ENCODE results near the gene NUDT1.
A peak's percentile ranks its signal among the peaks of the same experiment; 100 is the strongest.

NUDT1 gene

GRCh38 chr7:2224491-2224928, 17.5 kb upstream of the NUDT1 start:
- no peak for DNase-seq (ENCODE audit: low read depth in 2 of 2)

GRCh38 chr7:2224934-2225333, 17.1 kb upstream of the NUDT1 start:
- DNase-seq (ENCODE audit: low read depth in 2 of 2): no peak

DNA sequence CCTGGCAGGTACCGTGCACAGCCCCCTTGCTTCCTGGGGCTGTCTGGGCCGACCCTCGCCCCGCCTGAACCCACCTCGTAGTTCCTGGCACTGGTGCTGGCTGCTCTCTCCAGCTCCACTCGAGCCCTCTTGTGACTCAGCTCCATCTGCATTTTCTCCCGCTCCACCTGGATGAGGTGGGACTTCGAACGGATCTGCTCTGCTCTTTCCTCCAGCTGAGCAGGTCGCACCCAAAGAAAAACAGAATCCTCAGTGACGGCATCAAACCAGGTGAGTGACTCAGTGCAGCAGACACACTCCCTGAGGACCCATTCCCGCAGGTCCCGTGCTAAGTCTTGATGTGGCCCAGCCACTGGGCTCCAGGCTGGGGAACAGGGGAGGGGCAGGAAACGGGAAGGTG, 16.7 kb upstream of the NUDT1 start:
- no peak for DNase-seq (ENCODE audit: low read depth in 2 of 2)

GRCh38 chr7:2225830-2226229, 16.2 kb upstream of the NUDT1 start:
- DNase-seq (ENCODE audit: low read depth in 2 of 2): no peak

GRCh38 chr7:2227699-2228098, 14.3 kb upstream of the NUDT1 start:
- DNase-seq (ENCODE audit: low read depth in 2 of 2): no peak

GRCh38 chr7:2228921-2229320, 13.1 kb upstream of the NUDT1 start:
- DNase-seq (ENCODE audit: low read depth in 2 of 2): no peak

DNA sequence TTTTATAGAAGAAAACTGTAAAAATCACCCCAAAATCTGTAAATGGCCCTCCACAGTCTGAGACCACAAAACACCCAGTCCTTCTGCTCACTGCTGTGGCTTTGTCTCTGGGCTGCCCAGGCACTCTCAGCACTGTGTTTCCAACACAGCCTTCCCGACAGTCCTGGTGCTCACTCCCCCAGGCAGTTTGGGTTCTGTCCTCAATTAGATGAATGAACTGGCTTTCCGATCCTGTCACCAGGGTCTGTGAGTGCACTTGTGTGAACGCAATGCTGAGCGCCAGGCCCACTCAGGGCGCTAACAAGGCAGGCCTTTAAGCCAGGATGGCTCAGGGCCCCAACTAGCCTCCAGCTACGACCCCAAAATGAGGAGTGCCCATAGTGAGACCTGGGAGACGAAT, 12.6 kb upstream of the NUDT1 start:
- no peak for DNase-seq (ENCODE audit: low read depth in 2 of 2)

DNA sequence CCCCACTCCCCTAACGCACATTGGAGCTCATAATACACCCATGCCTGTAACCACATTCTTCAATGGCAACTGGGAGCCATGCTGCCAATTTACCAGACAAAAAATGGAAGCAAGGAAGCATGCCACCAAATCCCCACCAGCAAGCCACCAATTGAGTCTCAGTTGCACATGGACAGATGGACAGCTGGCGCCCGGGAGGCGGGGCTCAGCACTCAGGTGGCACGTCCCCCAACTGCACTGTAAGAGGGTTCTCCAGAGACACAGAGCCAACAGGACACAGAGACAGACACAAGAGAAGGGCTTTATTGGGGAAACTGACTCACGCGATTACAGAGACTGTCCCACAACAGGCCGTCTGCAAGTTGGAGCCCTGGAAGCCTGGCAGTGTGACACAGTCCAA, 11.8 kb upstream of the NUDT1 start:
- no peak for DNase-seq (ENCODE audit: low read depth in 2 of 2)

DNA sequence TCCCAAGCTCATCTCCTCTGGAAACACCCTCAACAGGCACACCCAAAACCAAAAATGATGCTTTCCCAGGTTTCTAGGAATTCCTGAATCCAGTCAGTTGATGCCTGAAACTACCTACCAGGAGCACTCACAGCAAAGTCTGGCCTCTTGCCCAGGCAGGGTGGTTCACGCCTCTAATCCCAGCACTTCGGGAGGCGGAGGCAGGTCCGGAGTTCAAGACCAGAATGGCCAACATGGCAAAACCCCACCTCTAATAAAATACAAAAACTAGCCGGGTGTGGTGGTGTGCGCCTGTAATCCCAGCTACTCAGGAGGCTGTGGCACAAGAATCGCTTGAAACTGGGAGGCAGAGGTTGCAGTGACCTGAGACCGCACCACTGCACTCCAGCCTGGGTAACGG, 11.1 kb upstream of the NUDT1 start:
- no peak for DNase-seq (ENCODE audit: low read depth in 2 of 2)

DNA sequence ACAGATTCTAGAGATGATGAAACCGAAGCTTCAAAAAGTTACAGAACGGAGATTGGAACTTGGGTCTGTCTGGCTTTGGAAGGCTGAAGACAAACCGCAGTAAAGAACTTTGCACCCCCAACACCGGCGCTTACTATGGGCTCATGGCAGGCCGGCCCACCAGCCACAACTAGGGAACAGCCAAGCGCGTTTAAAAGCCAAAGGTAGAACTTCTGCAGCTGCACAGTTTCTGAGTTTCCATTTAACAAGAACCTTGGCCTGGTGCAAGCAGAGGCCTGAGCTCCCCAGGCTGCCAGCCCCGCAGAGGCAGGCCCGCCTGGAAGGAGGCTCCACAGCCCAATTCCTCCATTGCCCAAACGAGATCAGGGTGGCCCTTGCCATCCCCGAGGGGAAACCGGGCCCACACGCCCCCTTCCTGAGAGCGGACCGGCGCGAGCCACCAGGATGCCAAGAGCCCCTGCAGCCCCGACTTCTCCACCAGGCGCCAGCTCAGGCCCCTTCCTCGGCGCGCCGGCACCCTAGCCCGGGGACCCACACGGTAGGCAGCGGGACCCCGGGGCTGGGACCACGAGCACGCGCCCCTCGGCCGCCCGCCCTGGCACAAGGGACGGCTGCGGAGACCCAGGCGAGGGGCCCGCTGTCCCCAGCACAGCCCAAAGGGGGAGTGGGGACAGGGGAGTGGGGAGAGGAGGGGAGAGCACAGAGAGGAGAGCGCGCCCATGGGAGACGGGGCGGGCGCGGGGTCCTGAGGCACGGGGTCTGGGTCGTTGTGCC, 9.8 kb upstream of the NUDT1 start:
- DNase-seq (ENCODE audit: low read depth in 2 of 2): peak in 1 of 2 donors; percentile 8

GRCh38 chr7:2232766-2233520, 9.1 kb upstream of the NUDT1 start, which contains the start of gene MAD1L1:
MAD1L1 (minus strand) TSS chr7:2232945; CDS start chr7:2230133, 2,812 bp downstream.
- DNase-seq (ENCODE audit: low read depth in 2 of 2): peak; percentile 78 to 80

DNA sequence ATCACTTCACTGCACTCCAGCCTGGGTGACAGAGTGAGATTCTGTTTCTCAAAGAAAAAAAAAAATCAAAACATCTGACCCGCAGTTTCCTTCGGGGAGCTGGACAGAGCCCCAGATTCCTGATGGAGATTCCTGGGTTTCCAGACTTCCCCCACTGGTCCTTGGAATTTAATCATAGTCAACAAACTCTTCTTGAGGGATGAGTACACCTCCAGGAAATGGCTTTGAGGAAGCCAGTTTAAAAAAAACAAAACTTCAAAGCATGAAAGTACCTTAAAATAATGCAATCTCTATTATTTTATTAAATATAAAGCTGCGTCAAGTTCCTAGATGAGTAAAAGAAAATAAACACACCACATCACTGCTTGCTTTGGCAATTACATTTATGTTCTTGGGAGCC, 8.1 kb upstream of the NUDT1 start:
- DNase-seq (ENCODE audit: low read depth in 2 of 2): no peak

DNA sequence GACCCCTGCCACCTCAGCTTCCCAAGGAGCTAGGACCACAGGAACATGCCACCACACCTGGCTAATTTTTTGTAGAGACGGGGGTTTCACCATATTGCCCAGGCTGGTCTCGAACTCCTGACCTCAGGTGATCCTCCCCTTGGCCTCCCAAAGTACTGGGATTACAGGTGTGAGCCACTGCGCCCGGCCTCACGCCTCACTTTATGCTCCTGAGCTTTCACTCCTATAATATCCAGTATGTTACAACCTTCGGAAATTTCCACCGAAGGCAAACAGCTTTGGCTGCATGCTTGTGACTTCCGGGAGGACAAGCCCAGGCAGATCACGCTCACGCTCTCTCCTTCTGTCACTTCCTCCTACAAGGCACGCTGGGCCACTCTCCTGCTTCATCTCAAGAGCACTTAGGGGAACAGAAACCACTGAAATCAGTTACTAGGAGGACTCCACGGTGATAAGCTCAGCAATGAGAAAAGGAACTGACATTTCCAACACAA, 4.9 kb upstream of the NUDT1 start:
- no peak for DNase-seq (ENCODE audit: low read depth in 2 of 2)

DNA sequence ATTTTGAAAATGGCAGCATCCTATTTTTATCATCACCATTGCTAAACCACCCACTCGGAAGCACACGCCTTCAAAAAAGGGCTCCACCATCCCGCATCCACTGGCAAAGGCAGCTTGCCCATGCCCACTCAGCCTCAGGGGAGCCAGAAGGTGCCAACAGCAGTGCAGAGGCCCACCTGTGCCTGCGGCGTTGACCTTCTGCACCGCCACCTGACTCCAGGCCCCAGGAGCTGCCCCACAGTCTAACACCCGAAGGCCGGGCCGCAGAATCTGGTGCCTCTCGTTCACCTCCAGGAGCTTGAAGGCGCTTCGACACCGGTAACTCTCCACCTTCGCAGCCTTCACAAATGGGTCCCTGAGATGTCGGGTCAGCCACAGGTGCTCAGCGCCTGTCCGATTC, 2.8 kb upstream of the NUDT1 start:
- no peak for DNase-seq (ENCODE audit: low read depth in 2 of 2)

DNA sequence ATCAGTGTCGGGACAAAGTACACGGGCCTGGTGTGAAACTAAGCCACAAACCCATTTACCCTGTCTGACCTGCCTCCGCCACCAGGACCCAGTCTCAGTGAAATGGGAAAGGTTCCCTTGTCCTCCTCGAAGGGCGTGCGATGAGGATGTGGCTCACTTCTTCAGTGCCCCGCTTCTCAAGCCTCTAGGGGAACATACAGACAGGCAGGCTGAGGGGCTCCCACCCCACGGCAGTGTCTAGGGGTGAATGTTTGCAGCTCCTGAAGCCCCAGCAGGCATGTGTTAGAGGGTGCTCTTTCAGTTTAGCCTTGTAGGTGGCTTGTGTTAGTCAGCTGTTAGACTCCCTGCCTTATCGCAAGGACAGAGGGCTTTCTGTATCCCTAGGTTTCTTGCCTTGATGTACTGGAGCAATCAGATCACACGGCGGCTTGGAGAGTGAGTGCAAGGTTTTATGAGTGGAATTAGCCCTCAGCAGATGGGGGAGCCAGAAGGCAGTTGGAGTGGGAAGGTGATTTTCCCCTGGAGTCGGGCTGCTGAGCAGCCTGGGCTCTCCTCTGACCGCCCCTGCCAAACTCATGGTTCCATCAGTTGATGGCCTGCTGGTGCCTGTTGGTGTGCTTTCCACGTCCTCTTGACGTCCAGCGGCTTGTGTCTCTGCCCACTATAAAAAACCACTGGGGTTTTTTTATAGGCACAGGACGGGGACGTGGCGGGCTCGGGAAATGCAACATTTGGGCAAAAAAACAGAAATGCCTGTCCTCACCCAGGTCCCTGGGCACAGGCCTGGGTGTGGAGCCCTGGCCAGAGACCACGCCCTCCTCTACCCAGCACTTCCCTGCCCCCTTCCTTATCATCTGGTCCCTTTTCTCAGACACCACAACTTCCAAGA, 759 bp downstream of the NUDT1 start:
- no peak for DNase-seq (ENCODE audit: low read depth in 2 of 2)

DNA sequence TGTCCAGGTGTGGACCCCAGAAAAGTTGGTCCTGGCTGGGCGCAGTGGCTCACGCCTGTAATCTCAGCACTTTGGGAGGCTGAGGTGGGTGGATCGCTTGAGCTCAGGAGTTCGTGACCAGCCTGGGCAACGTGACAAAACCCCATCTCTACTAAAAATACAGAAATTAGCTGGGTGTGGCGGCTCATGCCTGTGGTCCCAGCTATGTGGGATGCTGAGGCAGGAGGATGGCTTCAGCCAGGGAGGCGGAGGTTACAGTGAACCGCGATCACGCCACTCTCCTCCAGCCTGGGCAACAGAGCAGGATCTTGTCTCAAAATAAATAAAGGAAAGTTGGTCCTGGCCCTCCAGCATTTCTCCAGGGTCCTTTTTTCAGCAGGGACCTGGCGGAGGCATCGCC, 1.4 kb downstream of the NUDT1 start:
- DNase-seq (ENCODE audit: low read depth in 2 of 2): no peak

GRCh38 chr7:2244404-2244995, 2.5 kb downstream of the NUDT1 start:
- DNase-seq (ENCODE audit: low read depth in 2 of 2): no peak

DNA sequence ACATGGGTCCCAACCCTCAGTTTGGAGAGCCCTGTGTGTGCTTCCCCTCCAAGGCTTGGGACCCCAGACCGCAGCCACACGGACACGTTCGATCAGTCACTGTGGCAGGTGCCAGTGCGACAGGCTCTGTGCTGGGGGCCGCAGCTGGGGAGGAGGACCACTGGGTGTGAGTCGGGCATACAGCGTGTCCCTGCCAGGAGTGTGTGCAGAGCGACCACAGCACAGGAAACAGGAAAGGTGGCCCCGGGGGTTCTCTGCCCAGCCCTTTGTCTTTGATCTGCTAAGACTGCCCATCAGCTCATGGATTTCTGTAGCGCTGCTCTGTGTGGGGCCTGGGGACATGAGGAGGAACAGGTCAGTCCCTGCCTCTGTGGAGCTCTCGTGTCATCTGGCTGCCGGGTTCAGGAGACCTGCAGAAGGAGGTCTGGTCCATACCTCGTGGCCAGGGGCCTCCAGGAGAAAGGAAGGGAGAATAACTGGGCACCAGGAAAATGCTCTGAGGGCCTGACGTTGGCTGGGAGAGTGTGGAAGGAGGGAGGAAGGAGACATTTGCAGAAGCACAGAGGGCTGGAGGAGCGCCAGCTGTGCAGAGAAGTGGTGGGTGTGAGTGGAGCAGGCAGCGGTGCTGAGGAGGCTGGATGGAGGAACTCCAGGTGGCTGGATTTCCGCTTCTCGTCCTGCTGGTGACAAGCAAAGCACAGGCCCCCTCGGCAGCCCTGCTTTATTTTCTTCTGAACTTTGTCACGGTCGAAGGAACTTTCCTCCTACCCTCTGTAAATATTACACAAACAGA, 4.1 kb downstream of the NUDT1 start:
- no peak for DNase-seq (ENCODE audit: low read depth in 2 of 2)

- no peak for DNase-seq (ENCODE audit: low read depth in 2 of 2)
Measured at GRCh38 chr7:2247141-2247995, 5.3 kb downstream of the NUDT1 start.
